Measurements from ENCODE around the gene RGS16. TPM values are rescaled to one million over a fixed set of nuclear protein-coding genes. Genes with fewer than 3 reads are reported as not detected.

The RGS16 gene
- total and polyA plus RNA-seq, 2 of the 13 experiments (the other 11 are each of a cell fraction or from before 2014, with no cell fraction given) = not detected

GRCh38 chr1:182616130-182617013 lies 12.2 kb upstream of the RGS16 start (continued):
- TF ChIP-seq, protein P1, sequence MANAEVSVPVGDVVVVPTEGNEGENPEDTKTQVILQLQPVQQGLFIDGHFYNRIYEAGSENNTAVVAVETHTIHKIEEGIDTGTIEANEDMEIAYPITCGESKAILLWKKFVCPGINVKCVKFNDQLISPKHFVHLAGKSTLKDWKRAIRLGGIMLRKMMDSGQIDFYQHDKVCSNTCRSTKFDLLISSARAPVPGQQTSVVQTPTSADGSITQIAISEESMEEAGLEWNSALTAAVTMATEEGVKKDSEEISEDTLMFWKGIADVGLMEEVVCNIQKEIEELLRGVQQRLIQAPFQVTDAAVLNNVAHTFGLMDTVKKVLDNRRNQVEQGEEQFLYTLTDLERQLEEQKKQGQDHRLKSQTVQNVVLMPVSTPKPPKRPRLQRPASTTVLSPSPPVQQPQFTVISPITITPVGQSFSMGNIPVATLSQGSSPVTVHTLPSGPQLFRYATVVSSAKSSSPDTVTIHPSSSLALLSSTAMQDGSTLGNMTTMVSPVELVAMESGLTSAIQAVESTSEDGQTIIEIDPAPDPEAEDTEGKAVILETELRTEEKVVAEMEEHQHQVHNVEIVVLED (CRISPR knock-in tag; IDR thresholded peaks at IDR 0.05; ENCODE audit: borderline replicate concordance) = no peak
- no peak for TF ChIP-seq ZNF329 (CRISPR knock-in tag; IDR thresholded peaks at IDR 0.05; ENCODE audit: low read depth)
- no peak for TF ChIP-seq ZNF790 (CRISPR knock-in tag; IDR thresholded peaks at IDR 0.05; ENCODE audit: borderline replicate concordance)
- no peak for TF ChIP-seq HOXA5 (CRISPR knock-in tag; IDR thresholded peaks at IDR 0.05)
- no peak for TF ChIP-seq RBM22 (optimal IDR thresholded peaks at IDR 0.05; ENCODE audit: low read length)
- TF ChIP-seq, protein P2, sequence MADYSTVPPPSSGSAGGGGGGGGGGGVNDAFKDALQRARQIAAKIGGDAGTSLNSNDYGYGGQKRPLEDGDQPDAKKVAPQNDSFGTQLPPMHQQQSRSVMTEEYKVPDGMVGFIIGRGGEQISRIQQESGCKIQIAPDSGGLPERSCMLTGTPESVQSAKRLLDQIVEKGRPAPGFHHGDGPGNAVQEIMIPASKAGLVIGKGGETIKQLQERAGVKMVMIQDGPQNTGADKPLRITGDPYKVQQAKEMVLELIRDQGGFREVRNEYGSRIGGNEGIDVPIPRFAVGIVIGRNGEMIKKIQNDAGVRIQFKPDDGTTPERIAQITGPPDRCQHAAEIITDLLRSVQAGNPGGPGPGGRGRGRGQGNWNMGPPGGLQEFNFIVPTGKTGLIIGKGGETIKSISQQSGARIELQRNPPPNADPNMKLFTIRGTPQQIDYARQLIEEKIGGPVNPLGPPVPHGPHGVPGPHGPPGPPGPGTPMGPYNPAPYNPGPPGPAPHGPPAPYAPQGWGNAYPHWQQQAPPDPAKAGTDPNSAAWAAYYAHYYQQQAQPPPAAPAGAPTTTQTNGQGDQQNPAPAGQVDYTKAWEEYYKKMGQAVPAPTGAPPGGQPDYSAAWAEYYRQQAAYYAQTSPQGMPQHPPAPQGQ (CRISPR knock-in tag; IDR thresholded peaks at IDR 0.05; ENCODE audit: borderline replicate concordance) = no peak
- TF ChIP-seq AGO2 (optimal IDR thresholded peaks at IDR 0.05; ENCODE audit: low read depth, low read length) = no peak
- TF ChIP-seq SP5 (CRISPR knock-in tag; IDR thresholded peaks at IDR 0.05; ENCODE audit: borderline replicate concordance, low read depth) = no peak
